Endothelial cell of umbilical vein (primary cell): ENCODE data around the gene RCVRN. TPM values are rescaled to one million over a fixed set of nuclear protein-coding genes. Genes with fewer than 3 reads are reported as not detected.

ENCODE experiments used
- BruUV-seq: library from RNA; stranded (reverse); fragments of 400-500 nt; replicated peaks from 2 replicates; lab custom pipeline; 2021; lab: Mats Ljungman, UMichigan
- CTCF ChIA-PET: fragments of 300-600, 350-600 bp; sonication (Branson Sonifier 250); formaldehyde crosslinking; loops from one replicate; lab custom pipeline; 2021; ENCODE audit warnings: antibody characterized with exemption, inconsistent platforms; lab: Charles Lee
- POLR2A ChIA-PET: fragments of 300-600, 350-600 bp; sonication (Branson Sonifier 250); formaldehyde crosslinking; loops from one replicate; lab custom pipeline; 2021; ENCODE audit warnings: antibody characterized with exemption, inconsistent platforms; lab: Charles Lee
- DNase-seq: peaks from one replicate; pipeline ENCODE4 v3.0.0-alpha.2; 2011; ENCODE audit warnings: low read depth, low spot score
- FAIRE-seq: peaks from 2 replicates; lab custom pipeline; 2011; peaks lifted over from hg19 to GRCh38; lab: Jason Lieb, UNC
- H2AFZ ChIP-seq: 2 replicates; pipeline ENCODE4 v1.6.0; 2012; ENCODE audit warnings: low read depth, low read length, control low read depth, inconsistent platforms
- H3K27ac ChIP-seq: 2 replicates; pipeline ENCODE4 v1.5.1; 2011; ENCODE audit warnings: low read depth, mild to moderate bottlenecking, control low read depth, low read length, moderate library complexity; ENCODE audit not compliant: insufficient read depth
- H3K27me3 ChIP-seq, 2 experiments: 2 replicates each; pipeline versions ENCODE4 v1.6.0 to v1.6.1; 2011; ENCODE audit warnings: low read length in 2 of 2, mixed read lengths in 1 of 2; ENCODE audit not compliant: control insufficient read depth in 2 of 2, insufficient read depth in 2 of 2
- H3K36me3 ChIP-seq, 2 experiments: 2 replicates in 1 of 2; 3 replicates in 1 of 2; pipeline ENCODE4 v1.5.1; 2011; ENCODE audit warnings: low read length in 2 of 2, mild to moderate bottlenecking in 1 of 2, moderate library complexity in 1 of 2; ENCODE audit not compliant: control insufficient read depth in 2 of 2, insufficient read depth in 2 of 2; ENCODE audit errors: extremely low read depth in 1 of 2
- H3K4me1 ChIP-seq: 3 replicates; pipeline ENCODE4 v1.5.1; 2011; ENCODE audit warnings: mild to moderate bottlenecking, low read length; ENCODE audit not compliant: control insufficient read depth, insufficient read depth; ENCODE audit errors: extremely low read depth
- H3K4me2 ChIP-seq: 2 replicates; pipeline ENCODE4 v1.6.1; 2011; ENCODE audit warnings: low read length, control low read depth, mixed read lengths; ENCODE audit not compliant: insufficient read depth
- H3K4me3 ChIP-seq, 3 experiments: fragments of 200-600 bp in 1 of 3; sonication (generic), shearing (Covaris generic) in 1 of 3; replicated peaks in 1 of 3; 2 replicates each; pipeline ENCODE4 v1.5.1; 2011 to 2016; ENCODE audit warnings: control low read depth in 3 of 3, low read length in 3 of 3, mild to moderate bottlenecking in 2 of 3, inconsistent platforms in 1 of 3, low read depth in 1 of 3, moderate library complexity in 1 of 3; ENCODE audit not compliant: insufficient read depth in 1 of 3
- H3K79me2 ChIP-seq: 2 replicates; pipeline ENCODE4 v1.6.0; 2012; ENCODE audit warnings: low read length, inconsistent platforms; ENCODE audit not compliant: control insufficient read depth, insufficient read depth
- H3K9ac ChIP-seq: replicated peaks from 2 replicates; pipeline ENCODE3; 2011; ENCODE audit warnings: low read length, control low read depth; ENCODE audit not compliant: insufficient read depth; ENCODE audit errors: extremely low read depth
- H3K9me1 ChIP-seq: replicated peaks from 3 replicates; pipeline ENCODE4 v1.6.0; 2011; ENCODE audit warnings: mild to moderate bottlenecking, low read length; ENCODE audit not compliant: control insufficient read depth, insufficient read depth; ENCODE audit errors: extremely low read depth
- H3K9me3 ChIP-seq: replicated peaks from 2 replicates; pipeline ENCODE4 v1.5.1; 2012; ENCODE audit warnings: low read length, inconsistent platforms; ENCODE audit not compliant: control insufficient read depth, insufficient read depth
- H4K20me1 ChIP-seq: replicated peaks from 2 replicates; pipeline ENCODE3; 2011; ENCODE audit warnings: mild to moderate bottlenecking, low read length; ENCODE audit not compliant: control insufficient read depth, insufficient read depth; ENCODE audit errors: extremely low read depth
- CTCF ChIP-seq, 2 donors: IDR thresholded peaks; 1 replicate in 1 of 2; 2 replicates in 1 of 2; pipeline ENCODE4 v1.5.1; 2011; ENCODE audit warnings: low read length in 2 of 2, mild to moderate bottlenecking in 2 of 2, moderate library complexity in 2 of 2, control low read depth in 1 of 2, inconsistent platforms in 1 of 2, low read depth in 1 of 2; ENCODE audit not compliant: insufficient read depth in 1 of 2; ENCODE audit errors: extremely low read depth in 1 of 2
- EZH2 ChIP-seq: IDR thresholded peaks from 2 replicates; pipeline ENCODE4 v1.6.1; 2012; ENCODE audit warnings: borderline replicate concordance, low read depth, mild to moderate bottlenecking, moderate library complexity, low read length, inconsistent platforms; ENCODE audit not compliant: severe bottlenecking
- FOS ChIP-seq: IDR thresholded peaks from 2 replicates; pipeline ENCODE4 v1.6.1; 2011; ENCODE audit warnings: mild to moderate bottlenecking, low read length, moderate library complexity, borderline replicate concordance; ENCODE audit not compliant: insufficient read depth
- GATA2 ChIP-seq: IDR thresholded peaks from 2 replicates; pipeline ENCODE4 v1.7.0; 2011; ENCODE audit warnings: low read depth, mild to moderate bottlenecking, moderate library complexity, mixed read lengths, low read length; ENCODE audit not compliant: insufficient read length, insufficient read depth
- JUN ChIP-seq: IDR thresholded peaks from 2 replicates; pipeline ENCODE4 v1.6.1; 2011; ENCODE audit warnings: borderline replicate concordance, low read depth; ENCODE audit not compliant: insufficient read length, insufficient read depth
- MAX ChIP-seq: IDR thresholded peaks from 2 replicates; pipeline ENCODE4 v1.6.1; 2011; ENCODE audit not compliant: insufficient read depth, insufficient read length
- MYC ChIP-seq: IDR thresholded peaks from one replicate; pipeline ENCODE4 v1.6.1; 2011; ENCODE audit warnings: mild to moderate bottlenecking, low read depth, low read length
- POLR2A ChIP-seq: IDR thresholded peaks from 2 replicates; pipeline ENCODE4 v1.6.1; 2012; ENCODE audit warnings: low read depth, mild to moderate bottlenecking, control low read depth, low read length
- POLR2AphosphoS5 ChIP-seq: IDR thresholded peaks from 2 replicates; pipeline ENCODE4 v1.6.1; 2012; ENCODE audit warnings: low read depth, mild to moderate bottlenecking, control low read depth, low read length, moderate library complexity; ENCODE audit not compliant: insufficient read depth
- dilution Hi-C: fragments of 300-500 bp; cut with MboI; formaldehyde crosslinking; loops from one replicate; pipeline ENCODE4 v1.15.0; 2019; ENCODE audit warnings: low sequenced_read_pairs; ENCODE audit not compliant: extremely low pct_ligation_motif_present
- intact Hi-C: fragments of 100-400 bp; cut with micrococcal nuclease; formaldehyde crosslinking; loops from one replicate; pipeline ENCODE4 v1.10.0; 2022
- polyA plus RNA-seq, 4 experiments: library from polyadenylated mRNA; depleted of rRNA in 3 of 4; stranded (reverse) in 3 of 4; unstranded in 1 of 4; fragments of >200 nt; gene quantifications; 2 replicates each; pipeline versions ENCODE4 v1.2.1 to v1.2.3, GENCODE V29; 2011 to 2012; ENCODE audit warnings: missing spikeins in 1 of 4
- total RNA-seq: library from RNA; stranded (reverse); gene quantifications from 2 replicates; pipeline ENCODE4 v1.2.3, GENCODE V29; 2021

Gene RCVRN
- total and polyA plus RNA-seq, 2 donors (not counting 3 experiments of a cell fraction or from before 2014, with no cell fraction given): not detected

DNA sequence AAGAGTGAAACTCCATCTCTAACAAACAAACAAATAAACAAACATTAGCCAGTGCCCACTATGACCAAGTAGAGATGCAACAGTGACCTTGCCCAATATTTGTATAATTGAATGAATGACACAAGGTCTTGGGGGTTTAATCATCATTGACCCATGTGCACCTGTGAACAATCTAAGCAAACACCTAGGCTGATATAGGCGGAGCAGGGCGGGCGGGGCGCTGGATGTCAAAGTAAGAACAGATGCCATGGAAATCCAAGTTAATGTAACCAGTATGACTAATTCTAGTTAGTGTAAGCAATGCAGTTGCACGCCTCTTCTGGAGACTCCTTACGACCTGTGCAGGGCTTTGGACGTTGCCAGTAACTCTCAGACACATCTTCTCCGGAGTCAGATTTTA is 17.6 kb downstream of the RCVRN start:
- peaks cover 8% of the 10 kb centered on the region for H3K9me3 ChIP-seq
- CTCF ChIA-PET: no interaction called here
- H3K27ac ChIP-seq: no peak overlapping the region
- no peaks in the 10 kb centered on the region for H3K36me3 ChIP-seq
- no peak overlapping the region for H2AFZ ChIP-seq
- TF ChIP-seq MYC: no peak
- TF ChIP-seq POLR2A: no peak
- H3K9ac ChIP-seq: no peak overlapping the region
- FAIRE-seq: no peak
- no peaks in the 10 kb centered on the region for H3K79me2 ChIP-seq
- intact Hi-C loops (no loop called here), dilution Hi-C loops (no loop called here)
- no peaks in the 10 kb centered on the region for H3K4me1 ChIP-seq
- H3K4me2 ChIP-seq: no peak overlapping the region
- DNase-seq: no peak
- no peaks in the 10 kb centered on the region for H4K20me1 ChIP-seq
- POLR2A ChIA-PET: no interaction called here
- H3K4me3 ChIP-seq: no peak overlapping the region
- BruUV-seq: no TSS peak
- no peaks in the 10 kb centered on the region for H3K27me3 ChIP-seq
- no peaks in the 10 kb centered on the region for H3K9me1 ChIP-seq

DNA sequence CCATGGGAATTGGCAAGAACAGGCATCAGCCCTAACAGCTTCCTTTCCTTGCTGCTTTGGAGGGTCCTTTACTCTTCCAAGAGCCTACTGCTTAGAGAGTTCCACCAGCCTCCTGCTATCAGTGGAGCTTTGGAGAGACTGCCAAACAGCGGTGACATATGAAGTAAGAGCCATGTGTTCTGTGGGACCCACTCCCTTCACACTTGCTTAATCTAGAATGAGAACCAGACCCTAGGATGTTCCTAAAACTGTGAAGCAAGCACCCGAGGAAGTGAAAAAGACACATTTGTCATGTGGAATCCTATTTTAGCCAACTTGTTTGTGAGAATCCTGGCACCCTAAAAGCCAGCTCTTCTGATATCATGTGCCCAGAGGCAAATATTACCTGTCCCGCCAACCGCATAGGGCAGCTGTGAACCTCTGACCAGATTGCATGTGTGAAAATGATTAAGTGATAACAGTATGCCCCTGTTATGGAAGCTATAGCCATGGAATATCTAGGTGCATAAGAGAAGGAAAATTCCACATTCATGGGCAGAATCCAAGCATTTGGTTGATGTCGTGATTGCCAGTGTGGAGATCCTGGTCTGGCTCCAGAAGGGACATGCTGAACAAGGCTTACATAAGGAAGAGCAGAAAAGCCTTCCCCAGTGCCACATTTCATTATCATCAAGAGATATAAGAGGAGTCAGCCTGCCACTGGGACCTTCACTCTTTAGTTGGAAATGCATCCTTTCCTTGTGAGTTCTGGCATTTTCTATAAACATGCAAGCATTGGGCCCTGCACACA is 18.7 kb downstream of the RCVRN start:
- intact Hi-C loops (no loop called here), dilution Hi-C loops (no loop called here)
- Histone ChIP-seq H3K9me1 (no peaks in the 10 kb centered on the region), H3K4me2 (no peak overlapping the region), H3K27me3 (no peaks in the 10 kb centered on the region), H2AFZ (no peak overlapping the region), H3K9ac (no peak overlapping the region), H3K36me3 (no peaks in the 10 kb centered on the region), H3K27ac (no peak overlapping the region), H3K4me3 (no peak overlapping the region), H3K9me3 (peaks cover 11% of the 10 kb centered on the region), H3K79me2 (no peaks in the 10 kb centered on the region), H4K20me1 (no peaks in the 10 kb centered on the region), H3K4me1 (no peaks in the 10 kb centered on the region)
- ChIA-PET POLR2A (no interaction called here), CTCF (no interaction called here)
- TF ChIP-seq MAX: no peak
- no peak for TF ChIP-seq MYC
- TF ChIP-seq GATA2: no peak
- no peak for TF ChIP-seq CTCF (IDR thresholded peaks at IDR 0.05; ENCODE audit: extremely low read depth in 1 of 2, insufficient read depth in 1 of 2, low read depth in 1 of 2, low read length in 2 of 2)
- no peak for TF ChIP-seq FOS
- no peak for TF ChIP-seq POLR2A
- no peak for TF ChIP-seq JUN
- TF ChIP-seq POLR2AphosphoS5: no peak
- no peak for TF ChIP-seq EZH2
- no peak for DNase-seq
- FAIRE-seq: no peak
- BruUV-seq: no TSS peak
